K562 (cell line): ENCODE data around the gene HARS1. TPM values are rescaled to one million over a fixed set of nuclear protein-coding genes. Genes with fewer than 3 reads are reported as not detected.

Experiments used
- ARID1B ChIP-seq: fragments of 450-650 bp; IDR thresholded peaks from 2 replicates; pipeline ENCODE4 v1.6.1; 2016; ENCODE audit warnings: antibody characterized with exemption, mild to moderate bottlenecking, inconsistent platforms
- ATF1 ChIP-seq, 2 experiments: fragments of 450-650 bp in 1 of 2; IDR thresholded peaks; 2 replicates each; pipeline ENCODE4 v1.6.1; 2016; ENCODE audit warnings: missing compliant biosample characterization in 1 of 2, missing genetic modification characterization in 1 of 2
- CAMTA2 ChIP-seq: fragments of 250-450 bp; sonication (Bioruptor Pico); conservative IDR thresholded peaks from 2 replicates; pipeline ENCODE4 v1.5.1; 2022
- DIDO1 ChIP-seq: fragments of 450-650 bp; IDR thresholded peaks from 2 replicates; pipeline ENCODE4 v1.6.1; 2016; ENCODE audit warnings: low read depth, missing biosample characterization, missing genetic modification characterization
- ELF4 ChIP-seq: fragments of 450-650 bp; formaldehyde crosslinking; IDR thresholded peaks from 2 replicates; pipeline ENCODE4 v1.4.0; 2022; ENCODE audit warnings: missing genetic modification characterization
- ETV1 ChIP-seq: fragments of 450-650 bp; conservative IDR thresholded peaks from 2 replicates; pipeline ENCODE4 v1.6.1; 2016; ENCODE audit warnings: missing genetic modification characterization, control low read depth, low read depth, missing compliant biosample characterization
- ETV6 ChIP-seq, 3 experiments: fragments of 150-350 bp in 1 of 3; sonication (generic) in 1 of 3; formaldehyde crosslinking in 1 of 3; IDR thresholded peaks; 2 replicates each; pipeline versions ENCODE4 v1.6.1 to v1.8.0; 2014 to 2022; ENCODE audit warnings: borderline replicate concordance in 2 of 3, low read depth in 2 of 3, antibody characterized with exemption in 1 of 3, low read length in 1 of 3, mild to moderate bottlenecking in 1 of 3, missing genetic modification reagents in 1 of 3
- KAT7 ChIP-seq: sonication (generic); formaldehyde crosslinking; IDR thresholded peaks from 2 replicates; pipeline ENCODE4 v1.8.0; 2022; ENCODE audit warnings: missing genetic modification reagents, mild to moderate bottlenecking, borderline replicate concordance
- KLF16 ChIP-seq: IDR thresholded peaks from 2 replicates; pipeline ENCODE4 v1.6.1; 2016; ENCODE audit warnings: antibody characterized with exemption
- LARP7 ChIP-seq: fragments of 450-650 bp; IDR thresholded peaks from 2 replicates; pipeline ENCODE4 v1.6.1; 2016
- MBD2 ChIP-seq: sonication (generic); IDR thresholded peaks from 2 replicates; pipeline ENCODE4 v1.6.1; 2016; ENCODE audit warnings: low read depth, borderline replicate concordance
- NCOA4 ChIP-seq: fragments of 450-650 bp; IDR thresholded peaks from 2 replicates; pipeline ENCODE4 v1.6.1; 2018; ENCODE audit warnings: mild to moderate bottlenecking; ENCODE audit not compliant: partially characterized antibody
- POLR2A ChIP-seq: fragments of 450-650 bp; conservative IDR thresholded peaks from 2 replicates; pipeline ENCODE4 v1.6.1; 2016
- RBM15 ChIP-seq: fragments of 200-400 bp; formaldehyde crosslinking; IDR thresholded peaks from 2 replicates; pipeline ENCODE4 v1.6.1; 2018; ENCODE audit warnings: mild to moderate bottlenecking, low read length, moderate library complexity; ENCODE audit not compliant: insufficient read depth
- RFX7 ChIP-seq: fragments of 250-450 bp; sonication (Bioruptor Pico); IDR thresholded peaks from 2 replicates; pipeline ENCODE4 v1.5.1; 2021; ENCODE audit warnings: mild to moderate bottlenecking
- SMAD1 ChIP-seq: fragments of 150-350 bp; IDR thresholded peaks from 2 replicates; pipeline ENCODE4 v1.6.1; 2014; ENCODE audit warnings: low read length, low read depth; ENCODE audit not compliant: partially characterized antibody
- SPI1 ChIP-seq: IDR thresholded peaks from 2 replicates; pipeline ENCODE4 v1.6.1; 2011; ENCODE audit warnings: low read depth, low read length, control low read depth, borderline replicate concordance
- SUPT5H ChIP-seq: fragments of 450-650 bp; IDR thresholded peaks from 2 replicates; pipeline ENCODE4 v1.6.1; 2016
- TBP ChIP-seq: optimal IDR thresholded peaks from 2 replicates; pipeline ENCODE3; 2011; ENCODE audit warnings: low read depth, low read length, improper control_type of control experiment
- ZNF764 ChIP-seq: fragments of 250-450 bp; sonication (Bioruptor Pico); IDR thresholded peaks from 2 replicates; pipeline ENCODE4 v1.4.0; 2020; ENCODE audit warnings: low read depth, mild to moderate bottlenecking, moderate library complexity
- polyA plus RNA-seq, 8 experiments: library from polyadenylated mRNA; depleted of rRNA in 4 of 8; stranded (reverse) in 5 of 8; unstranded in 3 of 8; fragments of >200 nt; fragmentation: Nextera tagmentation in 2 of 8; fragmentation: Illumina TruSeq in 1 of 8; extraction: Ambion mirVana in 2 of 8; extraction: Trizol in 1 of 8; gene quantifications; 2 replicates each; pipeline versions ENCODE4 v1.2.1 to v1.2.3, GENCODE V29; 2011 to 2014; ENCODE audit warnings: inconsistent platforms in 1 of 8, missing spikeins in 1 of 8
- total RNA-seq, 7 experiments: library from RNA; depleted of rRNA in 6 of 7; stranded (reverse); fragments of >200 nt in 6 of 7; fragmentation: Illumina TruSeq in 2 of 7; extraction: Trizol in 2 of 7; gene quantifications; 2 replicates each; pipeline versions ENCODE4 v1.2.1 to v1.2.3, GENCODE V29; 2011 to 2021; ENCODE audit warnings: low replicate concordance in 1 of 7
- TF ChIP-seq, protein P1 (sequence below): sonication (generic); formaldehyde crosslinking; IDR thresholded peaks from 2 replicates; pipeline ENCODE4 v1.8.0; 2022; ENCODE audit warnings: missing genetic modification reagents, mild to moderate bottlenecking, moderate library complexity, borderline replicate concordance
- TF ChIP-seq, protein P2 (sequence below): fragments of 250-450 bp; sonication (Bioruptor Pico); IDR thresholded peaks from 2 replicates; pipeline ENCODE4 v1.8.0; 2022; ENCODE audit warnings: inconsistent platforms, mild to moderate bottlenecking, moderate library complexity, borderline replicate concordance
- TF ChIP-seq, protein P3 (sequence below): fragments of 450-650 bp; IDR thresholded peaks from 2 replicates; pipeline ENCODE4 v1.6.1; 2016
- TF ChIP-seq, protein P4 (sequence below): IDR thresholded peaks from 2 replicates; pipeline ENCODE4 v1.6.1; 2016; ENCODE audit warnings: missing genetic modification characterization, missing compliant biosample characterization

HARS1 gene
- total and polyA plus RNA-seq, 9 of the 15 experiments (the other 6 are each of a cell fraction or from before 2014, with no cell fraction given): 13.5 to 88.5 (median 75.2) TPM

DNA sequence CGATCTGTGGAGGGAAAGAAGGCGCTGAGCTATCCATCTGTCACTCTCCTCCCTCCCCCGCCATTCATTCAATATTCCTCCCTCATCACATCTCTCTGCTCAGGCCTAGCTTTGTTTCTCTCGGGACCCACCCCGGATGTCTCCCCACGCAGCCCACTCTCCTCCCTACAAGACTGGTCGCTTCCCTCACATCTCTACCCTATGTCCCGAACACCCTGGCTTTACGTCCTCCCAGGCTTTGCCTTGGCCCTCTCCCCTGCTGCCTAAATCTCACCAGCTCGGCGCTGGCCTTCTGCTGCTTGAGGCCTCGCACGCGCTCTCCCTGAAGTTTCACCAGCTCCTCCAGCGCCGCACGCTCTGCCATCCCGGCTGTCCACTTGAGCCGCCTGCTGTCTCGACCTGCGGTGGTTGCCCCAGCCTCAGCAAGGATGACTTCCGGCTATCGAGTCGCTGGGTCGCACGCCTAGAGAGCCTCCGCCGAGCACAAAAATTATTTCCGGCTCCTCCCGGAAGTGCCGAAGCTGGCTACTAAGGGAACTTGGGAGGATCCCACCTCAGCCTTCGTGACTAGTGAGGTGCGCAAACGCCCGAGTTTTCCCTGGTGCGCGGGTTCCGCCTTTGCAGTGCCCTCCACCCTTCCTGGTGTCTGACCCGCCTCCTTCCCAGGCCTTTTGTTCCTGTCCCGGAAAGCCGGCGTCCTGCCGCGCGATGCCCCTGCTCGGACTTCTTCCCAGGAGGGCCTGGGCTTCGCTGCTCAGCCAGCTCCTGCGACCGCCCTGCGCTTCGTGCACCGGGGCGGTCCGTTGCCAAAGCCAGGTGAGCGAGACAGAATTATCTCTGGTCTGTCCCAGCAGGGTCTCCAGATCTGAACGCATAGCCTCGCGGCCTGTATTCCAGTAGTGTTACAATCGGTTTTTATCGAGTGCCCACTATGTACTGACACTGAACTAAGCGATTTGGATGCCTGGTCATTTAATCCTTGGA is at the start of gene HARS1, which contains the start of gene HARS2 (continued):
- TF ChIP-seq NCOA4: no peak
- TF ChIP-seq, protein P1, sequence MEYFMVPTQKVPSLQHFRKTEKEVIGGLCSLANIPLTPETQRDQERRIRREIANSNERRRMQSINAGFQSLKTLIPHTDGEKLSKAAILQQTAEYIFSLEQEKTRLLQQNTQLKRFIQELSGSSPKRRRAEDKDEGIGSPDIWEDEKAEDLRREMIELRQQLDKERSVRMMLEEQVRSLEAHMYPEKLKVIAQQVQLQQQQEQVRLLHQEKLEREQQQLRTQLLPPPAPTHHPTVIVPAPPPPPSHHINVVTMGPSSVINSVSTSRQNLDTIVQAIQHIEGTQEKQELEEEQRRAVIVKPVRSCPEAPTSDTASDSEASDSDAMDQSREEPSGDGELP (CRISPR knock-in tag): peak; percentile 90
- TF ChIP-seq DIDO1 (tag): peak; percentile 81
- no peak for TF ChIP-seq ATF1 (CRISPR knock-in tag; IDR thresholded peaks at IDR 0.05)
- peak; percentile 71 for TF ChIP-seq ATF1 (tag; IDR thresholded peaks at IDR 0.05)
- peak; percentile 86 for TF ChIP-seq MBD2
- TF ChIP-seq CAMTA2 (CRISPR knock-in tag): no peak
- TF ChIP-seq SMAD1: peak; percentile 14
- TF ChIP-seq, protein P2, sequence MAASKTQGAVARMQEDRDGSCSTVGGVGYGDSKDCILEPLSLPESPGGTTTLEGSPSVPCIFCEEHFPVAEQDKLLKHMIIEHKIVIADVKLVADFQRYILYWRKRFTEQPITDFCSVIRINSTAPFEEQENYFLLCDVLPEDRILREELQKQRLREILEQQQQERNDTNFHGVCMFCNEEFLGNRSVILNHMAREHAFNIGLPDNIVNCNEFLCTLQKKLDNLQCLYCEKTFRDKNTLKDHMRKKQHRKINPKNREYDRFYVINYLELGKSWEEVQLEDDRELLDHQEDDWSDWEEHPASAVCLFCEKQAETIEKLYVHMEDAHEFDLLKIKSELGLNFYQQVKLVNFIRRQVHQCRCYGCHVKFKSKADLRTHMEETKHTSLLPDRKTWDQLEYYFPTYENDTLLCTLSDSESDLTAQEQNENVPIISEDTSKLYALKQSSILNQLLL (CRISPR knock-in tag): no peak
- no peak for TF ChIP-seq KLF16
- no peak for TF ChIP-seq ZNF764 (CRISPR knock-in tag)
- TF ChIP-seq ETV6 (IDR thresholded peaks at IDR 0.05; ENCODE audit: borderline replicate concordance in 1 of 2, low read depth in 2 of 2, low read length in 1 of 2): peak; percentile 61 to 90; a peak in 3 of 4 replicates
- no peak for TF ChIP-seq ETV6 (CRISPR knock-in tag; IDR thresholded peaks at IDR 0.05; ENCODE audit: borderline replicate concordance)
- TF ChIP-seq ARID1B: 0 out of 2 replicates have a peak, but pooled peaks have one; percentile 31
- TF ChIP-seq, protein P3, sequence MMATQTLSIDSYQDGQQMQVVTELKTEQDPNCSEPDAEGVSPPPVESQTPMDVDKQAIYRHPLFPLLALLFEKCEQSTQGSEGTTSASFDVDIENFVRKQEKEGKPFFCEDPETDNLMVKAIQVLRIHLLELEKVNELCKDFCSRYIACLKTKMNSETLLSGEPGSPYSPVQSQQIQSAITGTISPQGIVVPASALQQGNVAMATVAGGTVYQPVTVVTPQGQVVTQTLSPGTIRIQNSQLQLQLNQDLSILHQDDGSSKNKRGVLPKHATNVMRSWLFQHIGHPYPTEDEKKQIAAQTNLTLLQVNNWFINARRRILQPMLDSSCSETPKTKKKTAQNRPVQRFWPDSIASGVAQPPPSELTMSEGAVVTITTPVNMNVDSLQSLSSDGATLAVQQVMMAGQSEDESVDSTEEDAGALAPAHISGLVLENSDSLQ: peak; percentile 69; the same call in 1 of the 2 replicates
- TF ChIP-seq POLR2A: peak; percentile 98
- peak; percentile 98 for TF ChIP-seq ETV1 (tag)
- TF ChIP-seq RBM15: no peak
- peak; percentile 83 for TF ChIP-seq TBP
- 0 out of 2 replicates have a peak, but pooled peaks have one; percentile 32 for TF ChIP-seq ELF4 (CRISPR knock-in tag)
- TF ChIP-seq SPI1: no peak
- peak; percentile 98 for TF ChIP-seq SUPT5H
- no peak for TF ChIP-seq RFX7 (CRISPR knock-in tag)
- TF ChIP-seq, protein P4, sequence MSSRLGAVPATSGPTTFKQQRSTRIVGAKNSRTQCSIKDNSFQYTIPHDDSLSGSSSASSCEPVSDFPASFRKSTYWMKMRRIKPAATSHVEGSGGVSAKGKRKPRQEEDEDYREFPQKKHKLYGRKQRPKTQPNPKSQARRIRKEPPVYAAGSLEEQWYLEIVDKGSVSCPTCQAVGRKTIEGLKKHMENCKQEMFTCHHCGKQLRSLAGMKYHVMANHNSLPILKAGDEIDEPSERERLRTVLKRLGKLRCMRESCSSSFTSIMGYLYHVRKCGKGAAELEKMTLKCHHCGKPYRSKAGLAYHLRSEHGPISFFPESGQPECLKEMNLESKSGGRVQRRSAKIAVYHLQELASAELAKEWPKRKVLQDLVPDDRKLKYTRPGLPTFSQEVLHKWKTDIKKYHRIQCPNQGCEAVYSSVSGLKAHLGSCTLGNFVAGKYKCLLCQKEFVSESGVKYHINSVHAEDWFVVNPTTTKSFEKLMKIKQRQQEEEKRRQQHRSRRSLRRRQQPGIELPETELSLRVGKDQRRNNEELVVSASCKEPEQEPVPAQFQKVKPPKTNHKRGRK (tag): no peak
- TF ChIP-seq KAT7 (CRISPR knock-in tag): peak; percentile 88; the same call in 1 of the 2 replicates
- peak; percentile 93; the same call in 1 of the 2 replicates for TF ChIP-seq LARP7
